Raji (cell line): ENCODE results near the gene CBLIF.

ENCODE experiments used
- POLR2A ChIP-seq: IDR thresholded peaks from 2 replicates; pipeline ENCODE4 v1.6.1; 2011; ENCODE audit warnings: low read depth, low read length, control low read depth; ENCODE audit not compliant: insufficient read depth

CBLIF gene

GRCh38 chr11:59807047-59807610 is 38.2 kb downstream of the CBLIF start:
- TF ChIP-seq POLR2A: no peak

GRCh38 chr11:59804061-59804460 is 41.2 kb downstream of the CBLIF start:
- TF ChIP-seq POLR2A: no peak

- no peak for TF ChIP-seq POLR2A
Observed at GRCh38 chr11:59802639-59803176, 42.6 kb downstream of the CBLIF start.

- no peak for TF ChIP-seq POLR2A
Observed at GRCh38 chr11:59801981-59802638, 43.2 kb downstream of the CBLIF start.

GRCh38 chr11:59801160-59801706 is 44.1 kb downstream of the CBLIF start:
- no peak for TF ChIP-seq POLR2A

GRCh38 chr11:59800390-59801025 is 44.8 kb downstream of the CBLIF start:
- TF ChIP-seq POLR2A: no peak

GRCh38 chr11:59794417-59794816 is 50.9 kb downstream of the CBLIF start:
- TF ChIP-seq POLR2A: no peak

GRCh38 chr11:59792507-59792906 is 52.8 kb downstream of the CBLIF start:
- TF ChIP-seq POLR2A: no peak

- no peak for TF ChIP-seq POLR2A
Observed at GRCh38 chr11:59791639-59792038, 53.7 kb downstream of the CBLIF start.

- no peak for TF ChIP-seq POLR2A
Observed at GRCh38 chr11:59787816-59788215, 57.5 kb downstream of the CBLIF start.

GRCh38 chr11:59787255-59787588 is 58.1 kb downstream of the CBLIF start:
- TF ChIP-seq POLR2A: no peak

- no peak for TF ChIP-seq POLR2A
Observed at GRCh38 chr11:59785818-59786217, 59.5 kb downstream of the CBLIF start.

GRCh38 chr11:59783632-59784090 is 61.6 kb downstream of the CBLIF start:
- no peak for TF ChIP-seq POLR2A

- no peak for TF ChIP-seq POLR2A
Observed at GRCh38 chr11:59782080-59782479, 63.2 kb downstream of the CBLIF start.

GRCh38 chr11:59779487-59779886 is 65.8 kb downstream of the CBLIF start:
- no peak for TF ChIP-seq POLR2A
